Nephron progenitor cell (in vitro differentiated cells): ENCODE results near the gene EGFR.

Experiments
- DNase-seq: peaks from one replicate; pipeline ENCODE4 v3.0.0; 2021
- H3K27ac Mint-ChIP-seq: 2 replicates; pipeline ENCODE4 v1.8.0; 2021; ENCODE audit warnings: mild to moderate bottlenecking, moderate library complexity, mixed read lengths
- H3K27me3 Mint-ChIP-seq: 2 replicates; pipeline ENCODE4 v1.8.0; 2021; ENCODE audit warnings: mild to moderate bottlenecking, low read depth, mixed read lengths; ENCODE audit not compliant: poor library complexity
- H3K36me3 Mint-ChIP-seq: 2 replicates; pipeline ENCODE4 v1.8.0; 2021; ENCODE audit warnings: low read depth, mixed read lengths
- H3K4me1 Mint-ChIP-seq: 2 replicates; pipeline ENCODE4 v1.8.0; 2021; ENCODE audit warnings: mixed read lengths
- H3K4me3 Mint-ChIP-seq: 2 replicates; pipeline ENCODE4 v1.8.0; 2021; ENCODE audit warnings: mild to moderate bottlenecking, moderate library complexity, mixed read lengths
- H3K9me3 Mint-ChIP-seq: 2 replicates; pipeline ENCODE4 v1.8.0; 2021; ENCODE audit warnings: mild to moderate bottlenecking, moderate library complexity, mixed read lengths
- CTCF ChIP-seq: fragments of 200-600 bp; sonication (generic); IDR thresholded peaks from 2 replicates; pipeline ENCODE4 v1.5.0; 2021; ENCODE audit warnings: antibody characterized with exemption

The EGFR gene

GRCh38 chr7:55082228-55082603, 63.4 kb downstream of the EGFR start:
- no peaks in the 10 kb centered on the region for H3K36me3 Mint-ChIP-seq
- no peak overlapping the region for H3K4me3 Mint-ChIP-seq
- no peak overlapping the region for H3K27ac Mint-ChIP-seq
- TF ChIP-seq CTCF = no peak
- H3K9me3 Mint-ChIP-seq = no peaks in the 10 kb centered on the region
- no peak for DNase-seq
- peaks cover 49% of the 10 kb centered on the region for H3K4me1 Mint-ChIP-seq
- H3K27me3 Mint-ChIP-seq = peaks cover 11% of the 10 kb centered on the region

- no peak overlapping the region for H3K4me3 Mint-ChIP-seq
- H3K27ac Mint-ChIP-seq = no peak overlapping the region
- H3K9me3 Mint-ChIP-seq = no peaks in the 10 kb centered on the region
- peaks cover 11% of the 10 kb centered on the region for H3K27me3 Mint-ChIP-seq
- no peak for TF ChIP-seq CTCF
- peaks cover 49% of the 10 kb centered on the region for H3K4me1 Mint-ChIP-seq
- DNase-seq = no peak
- H3K36me3 Mint-ChIP-seq = no peaks in the 10 kb centered on the region
Observed at GRCh38 chr7:55083206-55083605, 64.4 kb downstream of the EGFR start.

DNA sequence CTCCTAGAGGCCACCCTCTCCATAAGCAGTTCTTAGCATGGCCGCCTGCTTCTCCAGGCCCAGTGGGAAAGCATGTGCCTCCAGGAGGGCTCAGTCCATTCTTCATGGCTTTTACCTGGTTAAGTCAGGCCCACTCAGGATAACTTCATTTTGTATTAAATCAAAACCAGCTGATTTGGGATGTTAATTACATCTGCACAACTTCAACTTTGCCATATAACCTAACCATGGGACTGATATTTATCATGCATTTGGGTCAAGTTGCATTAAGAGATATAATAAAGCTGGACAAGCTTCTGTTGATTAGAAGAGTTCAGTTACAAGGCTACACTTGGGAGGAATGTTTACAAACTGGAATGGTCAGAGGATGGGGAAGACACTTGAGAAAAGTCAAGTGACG, 65.5 kb downstream of the EGFR start:
- Mint-ChIP-seq H3K9me3 (no peaks in the 10 kb centered on the region), H3K27ac (no peak overlapping the region), H3K27me3 (peaks cover 8% of the 10 kb centered on the region), H3K4me1 (peaks cover 50% of the 10 kb centered on the region), H3K36me3 (no peaks in the 10 kb centered on the region), H3K4me3 (no peak overlapping the region)
- no peak for DNase-seq
- TF ChIP-seq CTCF = no peak

GRCh38 chr7:55085511-55086412, 66.9 kb downstream of the EGFR start:
- Mint-ChIP-seq H3K27me3 (peaks cover 8% of the 10 kb centered on the region), H3K36me3 (no peaks in the 10 kb centered on the region), H3K9me3 (no peaks in the 10 kb centered on the region), H3K4me3 (no peak overlapping the region), H3K4me1 (peaks cover 51% of the 10 kb centered on the region), H3K27ac (no peak overlapping the region)
- TF ChIP-seq CTCF = no peak
- DNase-seq = no peak

DNA sequence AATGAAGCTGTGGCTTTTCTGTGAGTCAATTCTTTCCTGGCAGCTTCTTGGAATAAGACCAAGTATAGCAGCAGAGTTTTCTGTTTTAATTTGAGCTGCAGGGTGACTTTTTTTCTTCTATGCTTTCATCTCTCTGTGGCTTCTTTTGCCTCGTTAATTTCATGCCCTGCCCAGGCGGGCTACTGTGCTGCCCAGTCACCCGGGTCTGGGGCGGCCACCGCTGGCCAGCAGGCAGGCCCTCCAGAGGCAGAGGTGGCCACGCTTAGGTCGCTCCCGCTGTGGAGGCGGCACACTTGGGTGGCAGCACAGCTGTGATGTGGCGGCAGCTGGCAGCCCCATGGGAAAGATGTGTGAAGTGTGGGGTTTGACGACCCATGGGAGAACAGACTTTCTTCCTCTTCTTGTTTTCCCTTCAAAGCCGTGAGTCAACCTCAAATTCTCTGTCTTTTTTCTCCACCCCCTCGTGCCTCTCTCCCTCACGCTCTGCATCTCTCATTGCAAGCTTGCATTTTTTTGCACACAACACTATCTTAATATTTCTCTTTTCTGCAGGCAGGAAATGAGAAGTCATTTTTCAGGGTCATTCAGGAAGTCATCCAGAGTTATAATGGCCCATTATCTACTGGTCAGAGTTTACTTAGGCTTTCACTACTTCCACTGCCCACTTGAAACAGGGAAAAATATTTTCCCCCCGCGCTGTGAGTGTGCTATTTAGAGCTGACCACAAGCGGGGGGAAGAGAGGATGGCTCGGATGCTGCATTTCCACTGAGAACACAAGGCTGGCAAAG, 67.8 kb downstream of the EGFR start:
- H3K4me1 Mint-ChIP-seq = peaks cover 53% of the 10 kb centered on the region
- no peak overlapping the region for H3K27ac Mint-ChIP-seq
- peaks cover 11% of the 10 kb centered on the region for H3K27me3 Mint-ChIP-seq
- no peak overlapping the region for H3K4me3 Mint-ChIP-seq
- H3K36me3 Mint-ChIP-seq = no peaks in the 10 kb centered on the region
- TF ChIP-seq CTCF = no peak
- no peaks in the 10 kb centered on the region for H3K9me3 Mint-ChIP-seq
- no peak for DNase-seq
